ENCODE measurements around the gene CAPNS1.

- no peak for TF ChIP-seq CTCF (conservative IDR thresholded peaks at IDR 0.05 in 1 of 2, IDR thresholded peaks at IDR 0.05 in 1 of 2; ENCODE audit: extremely low read depth in 1 of 2, insufficient read depth in 1 of 2, low read depth in 1 of 2, low read length in 2 of 2)
- no peak for TF ChIP-seq EZH2 (IDR thresholded peaks at IDR 0.05; ENCODE audit: borderline replicate concordance, low read length)
These were observed 28.7 kb upstream of the CAPNS1 start for GRCh38 chr19:36111200-36111539.

Data from mammary epithelial cell (primary cell).